ENCODE data around the gene TNFSF10.

The TNFSF10 gene

DNA sequence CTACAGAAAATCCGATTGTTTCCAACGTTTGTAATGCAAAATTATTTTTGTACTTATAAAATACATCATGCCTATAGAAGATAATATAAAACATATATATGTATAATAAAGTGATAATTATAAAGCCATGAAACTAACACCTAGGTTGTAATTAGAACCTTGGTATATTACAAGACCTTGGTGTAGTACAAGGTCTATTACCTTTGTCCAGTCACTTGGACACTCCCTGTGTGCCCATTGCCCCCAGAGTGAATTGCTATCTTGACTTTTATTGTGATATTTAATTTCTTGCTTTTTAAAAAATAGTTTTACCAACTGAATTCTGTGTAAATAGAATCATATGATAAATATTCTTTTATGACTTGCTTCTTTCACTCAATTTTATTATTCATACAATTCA lies 20.7 kb upstream of the TNFSF10 start:
- H2AFZ ChIP-seq (ENCODE audit: low read depth, low read length, severe bottlenecking), result no peak overlapping the region
- no peaks in the 10 kb centered on the region for H3K36me3 ChIP-seq (ENCODE audit: low read length)
- H3K79me2 ChIP-seq (ENCODE audit: insufficient read depth, low read length), result no peaks in the 10 kb centered on the region
- H3K4me2 ChIP-seq (ENCODE audit: low read depth, low read length, poor library complexity, severe bottlenecking), result no peak overlapping the region
- no peaks in the 10 kb centered on the region for H3K9me3 ChIP-seq (ENCODE audit: insufficient read depth, low read length)
- H3K27ac ChIP-seq (ENCODE audit: low read depth, low read length), result no peak overlapping the region
- H4K20me1 ChIP-seq (ENCODE audit: low read depth, low read length), result no peaks in the 10 kb centered on the region
- TF ChIP-seq, protein P1, sequence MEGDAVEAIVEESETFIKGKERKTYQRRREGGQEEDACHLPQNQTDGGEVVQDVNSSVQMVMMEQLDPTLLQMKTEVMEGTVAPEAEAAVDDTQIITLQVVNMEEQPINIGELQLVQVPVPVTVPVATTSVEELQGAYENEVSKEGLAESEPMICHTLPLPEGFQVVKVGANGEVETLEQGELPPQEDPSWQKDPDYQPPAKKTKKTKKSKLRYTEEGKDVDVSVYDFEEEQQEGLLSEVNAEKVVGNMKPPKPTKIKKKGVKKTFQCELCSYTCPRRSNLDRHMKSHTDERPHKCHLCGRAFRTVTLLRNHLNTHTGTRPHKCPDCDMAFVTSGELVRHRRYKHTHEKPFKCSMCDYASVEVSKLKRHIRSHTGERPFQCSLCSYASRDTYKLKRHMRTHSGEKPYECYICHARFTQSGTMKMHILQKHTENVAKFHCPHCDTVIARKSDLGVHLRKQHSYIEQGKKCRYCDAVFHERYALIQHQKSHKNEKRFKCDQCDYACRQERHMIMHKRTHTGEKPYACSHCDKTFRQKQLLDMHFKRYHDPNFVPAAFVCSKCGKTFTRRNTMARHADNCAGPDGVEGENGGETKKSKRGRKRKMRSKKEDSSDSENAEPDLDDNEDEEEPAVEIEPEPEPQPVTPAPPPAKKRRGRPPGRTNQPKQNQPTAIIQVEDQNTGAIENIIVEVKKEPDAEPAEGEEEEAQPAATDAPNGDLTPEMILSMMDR (IDR thresholded peaks at IDR 0.05; ENCODE audit: insufficient read depth, low read length, poor library complexity, severe bottlenecking), result no peak
- TF ChIP-seq EZH2phosphoT487 (conservative IDR thresholded peaks at IDR 0.05; ENCODE audit: low read length), result no peak
- H3K9me2 ChIP-seq (replicated peaks; ENCODE audit: insufficient read depth, low read length), result no peaks in the 10 kb centered on the region
- no peaks in the 10 kb centered on the region for H3F3A ChIP-seq (ENCODE audit: insufficient read depth)
- no peak overlapping the region for H3K4me3 ChIP-seq (ENCODE audit: insufficient read depth, low read length, poor library complexity, severe bottlenecking)
- H3K9ac ChIP-seq (ENCODE audit: low read length), result no peak overlapping the region
- H3K27me3 ChIP-seq (ENCODE audit: low read length), result no peaks in the 10 kb centered on the region

DNA sequence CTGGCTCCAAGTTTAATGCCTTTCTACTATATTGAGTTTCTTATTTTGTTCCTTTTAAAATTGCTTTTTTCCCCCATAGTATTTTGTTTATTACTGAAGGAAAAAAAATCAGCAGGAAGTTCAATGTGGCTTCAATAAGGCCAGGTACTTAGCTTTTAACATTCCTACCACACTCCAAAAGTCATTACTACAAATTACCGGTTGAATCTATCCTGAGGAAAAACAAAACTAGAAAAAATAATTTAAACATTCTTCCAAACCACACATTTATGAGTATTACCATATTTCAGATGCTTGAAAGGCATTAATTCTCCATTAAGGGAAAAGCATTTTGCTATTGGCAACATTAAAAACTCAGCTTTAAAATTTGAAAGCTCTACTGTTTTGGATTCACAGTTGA lies 20.2 kb upstream of the TNFSF10 start:
- Histone ChIP-seq H4K20me1 (ENCODE audit: low read depth, low read length) (no peaks in the 10 kb centered on the region), H3K9me3 (ENCODE audit: insufficient read depth, low read length) (no peaks in the 10 kb centered on the region), H3K79me2 (ENCODE audit: insufficient read depth, low read length) (no peaks in the 10 kb centered on the region), H2AFZ (ENCODE audit: low read depth, low read length, severe bottlenecking) (no peak overlapping the region), H3K9ac (ENCODE audit: low read length) (no peak overlapping the region), H3K4me3 (ENCODE audit: insufficient read depth, low read length, poor library complexity, severe bottlenecking) (no peak overlapping the region), H3K36me3 (ENCODE audit: low read length) (no peaks in the 10 kb centered on the region), H3K27ac (ENCODE audit: low read depth, low read length) (no peak overlapping the region), H3K4me2 (ENCODE audit: low read depth, low read length, poor library complexity, severe bottlenecking) (no peak overlapping the region), H3K9me2 (replicated peaks; ENCODE audit: insufficient read depth, low read length) (no peaks in the 10 kb centered on the region), H3F3A (ENCODE audit: insufficient read depth) (no peaks in the 10 kb centered on the region), H3K27me3 (ENCODE audit: low read length) (no peaks in the 10 kb centered on the region)
- TF ChIP-seq, protein P1 (IDR thresholded peaks at IDR 0.05; ENCODE audit: insufficient read depth, low read length, poor library complexity, severe bottlenecking), result no peak
- TF ChIP-seq EZH2phosphoT487 (conservative IDR thresholded peaks at IDR 0.05; ENCODE audit: low read length), result no peak

DNA sequence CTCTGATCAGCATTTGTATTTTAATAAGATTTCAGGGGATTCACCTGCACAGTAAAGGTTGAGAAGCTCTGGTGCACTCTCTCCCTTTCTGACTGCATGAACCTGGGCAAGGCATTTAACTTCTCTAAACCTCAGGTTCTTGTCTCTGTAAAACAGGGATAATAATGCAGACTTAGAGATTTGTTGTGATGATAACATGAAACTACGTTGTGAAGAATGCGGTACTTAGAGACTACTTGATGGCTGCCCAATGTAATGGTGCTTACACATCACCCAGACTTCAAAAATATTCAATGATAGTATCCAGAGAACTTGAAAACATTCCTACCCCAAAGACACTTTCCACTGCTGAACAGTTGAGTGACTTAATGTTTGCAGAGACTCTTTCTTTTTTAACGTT lies 19.8 kb upstream of the TNFSF10 start:
- H3K9me2 ChIP-seq (replicated peaks; ENCODE audit: insufficient read depth, low read length), result no peaks in the 10 kb centered on the region
- no peak overlapping the region for H3K9ac ChIP-seq (ENCODE audit: low read length)
- no peak overlapping the region for H3K27ac ChIP-seq (ENCODE audit: low read depth, low read length)
- no peak overlapping the region for H3K4me2 ChIP-seq (ENCODE audit: low read depth, low read length, poor library complexity, severe bottlenecking)
- no peaks in the 10 kb centered on the region for H3F3A ChIP-seq (ENCODE audit: insufficient read depth)
- H2AFZ ChIP-seq (ENCODE audit: low read depth, low read length, severe bottlenecking), result no peak overlapping the region
- H3K27me3 ChIP-seq (ENCODE audit: low read length), result no peaks in the 10 kb centered on the region
- TF ChIP-seq EZH2phosphoT487 (conservative IDR thresholded peaks at IDR 0.05; ENCODE audit: low read length), result no peak
- TF ChIP-seq, protein P1 (IDR thresholded peaks at IDR 0.05; ENCODE audit: insufficient read depth, low read length, poor library complexity, severe bottlenecking), result no peak
- H3K4me3 ChIP-seq (ENCODE audit: insufficient read depth, low read length, poor library complexity, severe bottlenecking), result no peak overlapping the region
- H3K79me2 ChIP-seq (ENCODE audit: insufficient read depth, low read length), result no peaks in the 10 kb centered on the region
- no peaks in the 10 kb centered on the region for H4K20me1 ChIP-seq (ENCODE audit: low read depth, low read length)
- H3K9me3 ChIP-seq (ENCODE audit: insufficient read depth, low read length), result no peaks in the 10 kb centered on the region
- H3K36me3 ChIP-seq (ENCODE audit: low read length), result no peaks in the 10 kb centered on the region

Data from SU-DHL-6 (cell line).